Keratinocyte (primary cell): ENCODE data around the gene C1D.

Experiments
- EZH2 ChIP-seq: IDR thresholded peaks from one replicate; pipeline ENCODE4 v1.6.1; 2012; ENCODE audit warnings: inconsistent platforms, mild to moderate bottlenecking, low read length, moderate library complexity
- TF ChIP-seq, protein P1 (sequence below), 3 experiments: IDR thresholded peaks in 1 of 3; conservative IDR thresholded peaks in 1 of 3; optimal IDR thresholded peaks in 1 of 3; 2 replicates in 2 of 3; 3 replicates in 1 of 3; pipeline versions ENCODE3 to v1.5.1; 2011; ENCODE audit warnings: low read length in 3 of 3, mild to moderate bottlenecking in 3 of 3, moderate library complexity in 2 of 3, control low read depth in 1 of 3, inconsistent platforms in 1 of 3; ENCODE audit not compliant: insufficient read depth in 2 of 3; ENCODE audit errors: extremely low read depth in 1 of 3

DNA sequence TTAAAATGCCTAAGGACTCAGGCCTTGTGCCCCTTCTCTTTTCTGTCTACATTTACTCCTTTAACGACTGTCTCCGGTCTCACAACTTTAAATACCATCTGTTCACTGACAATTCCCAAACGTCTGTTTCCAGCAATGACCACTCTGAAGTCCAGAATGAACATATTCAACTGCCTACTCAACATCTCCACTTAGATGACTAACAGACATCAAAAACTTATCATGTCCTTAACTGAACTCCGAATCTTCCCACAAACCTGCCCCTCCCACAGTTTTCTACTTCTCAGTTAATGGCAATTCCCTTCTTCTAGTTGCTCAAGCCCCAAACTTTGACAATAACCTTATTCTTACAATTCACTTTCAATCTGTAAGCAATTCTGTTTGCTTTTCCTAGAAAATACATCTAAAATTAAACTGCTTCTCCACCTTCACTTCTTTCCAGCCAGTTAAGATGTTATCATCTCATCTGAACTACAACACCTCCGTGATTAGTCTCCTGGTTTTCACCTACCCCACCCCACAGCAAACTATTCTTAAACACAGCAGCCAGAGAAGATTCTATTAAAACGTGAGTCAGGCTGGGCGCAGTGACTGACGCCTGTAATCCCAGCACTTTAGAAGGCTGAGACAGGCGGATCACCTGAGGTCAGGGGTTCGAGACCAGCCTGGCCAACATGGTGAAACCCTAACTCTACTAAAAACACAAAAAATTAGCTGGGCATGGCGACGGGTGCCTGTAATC lies 2.8 kb downstream of the C1D start:
- TF ChIP-seq, protein P1, sequence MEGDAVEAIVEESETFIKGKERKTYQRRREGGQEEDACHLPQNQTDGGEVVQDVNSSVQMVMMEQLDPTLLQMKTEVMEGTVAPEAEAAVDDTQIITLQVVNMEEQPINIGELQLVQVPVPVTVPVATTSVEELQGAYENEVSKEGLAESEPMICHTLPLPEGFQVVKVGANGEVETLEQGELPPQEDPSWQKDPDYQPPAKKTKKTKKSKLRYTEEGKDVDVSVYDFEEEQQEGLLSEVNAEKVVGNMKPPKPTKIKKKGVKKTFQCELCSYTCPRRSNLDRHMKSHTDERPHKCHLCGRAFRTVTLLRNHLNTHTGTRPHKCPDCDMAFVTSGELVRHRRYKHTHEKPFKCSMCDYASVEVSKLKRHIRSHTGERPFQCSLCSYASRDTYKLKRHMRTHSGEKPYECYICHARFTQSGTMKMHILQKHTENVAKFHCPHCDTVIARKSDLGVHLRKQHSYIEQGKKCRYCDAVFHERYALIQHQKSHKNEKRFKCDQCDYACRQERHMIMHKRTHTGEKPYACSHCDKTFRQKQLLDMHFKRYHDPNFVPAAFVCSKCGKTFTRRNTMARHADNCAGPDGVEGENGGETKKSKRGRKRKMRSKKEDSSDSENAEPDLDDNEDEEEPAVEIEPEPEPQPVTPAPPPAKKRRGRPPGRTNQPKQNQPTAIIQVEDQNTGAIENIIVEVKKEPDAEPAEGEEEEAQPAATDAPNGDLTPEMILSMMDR (optimal IDR thresholded peaks at IDR 0.05 in 1 of 3, IDR thresholded peaks at IDR 0.05 in 1 of 3, conservative IDR thresholded peaks at IDR 0.05 in 1 of 3; ENCODE audit: extremely low read depth in 1 of 3, insufficient read depth in 2 of 3, low read length in 3 of 3), result no peak
- TF ChIP-seq EZH2, result no peak
